PFSK-1 (cell line): ENCODE data around the gene MYH14.

Experiments used
- FOXP2 ChIP-seq: optimal IDR thresholded peaks from 2 replicates; pipeline ENCODE3; 2011; ENCODE audit warnings: borderline replicate concordance, control low read depth, inconsistent platforms; ENCODE audit not compliant: insufficient read depth; ENCODE audit errors: extremely low read length, extremely low read depth
- POLR2AphosphoS5 ChIP-seq: IDR thresholded peaks from 2 replicates; pipeline ENCODE4 v1.6.1; 2012; ENCODE audit warnings: low read depth, mild to moderate bottlenecking, control low read depth, low read length, moderate library complexity
- REST ChIP-seq, 2 experiments: IDR thresholded peaks; 2 replicates each; pipeline versions ENCODE4 v1.6.1 to v1.8.0; 2011 to 2012; ENCODE audit warnings: low read depth in 2 of 2, low read length in 2 of 2, control low read depth in 1 of 2, inconsistent platforms in 1 of 2, mild to moderate bottlenecking in 1 of 2, moderate library complexity in 1 of 2; ENCODE audit not compliant: insufficient read depth in 1 of 2
- SIN3A ChIP-seq: IDR thresholded peaks from 2 replicates; pipeline ENCODE4 v1.6.1; 2012; ENCODE audit warnings: mild to moderate bottlenecking, low read length, moderate library complexity, borderline replicate concordance; ENCODE audit not compliant: insufficient read depth
- TAF1 ChIP-seq: IDR thresholded peaks from 2 replicates; pipeline ENCODE4 v1.6.1; 2012; ENCODE audit warnings: low read length, control low read depth, borderline replicate concordance; ENCODE audit not compliant: insufficient read depth

The MYH14 gene

GRCh38 chr19:50290775-50291174, 87.4 kb downstream of the MYH14 start:
- no peak for TF ChIP-seq TAF1
- TF ChIP-seq REST (IDR thresholded peaks at IDR 0.05; ENCODE audit: insufficient read depth in 1 of 2, low read depth in 2 of 2, low read length in 2 of 2): no peak
- TF ChIP-seq POLR2AphosphoS5: no peak
- TF ChIP-seq FOXP2: no peak
- TF ChIP-seq SIN3A: no peak

- no peak for TF ChIP-seq POLR2AphosphoS5
- no peak for TF ChIP-seq TAF1
- no peak for TF ChIP-seq FOXP2
- no peak for TF ChIP-seq REST (IDR thresholded peaks at IDR 0.05; ENCODE audit: insufficient read depth in 1 of 2, low read depth in 2 of 2, low read length in 2 of 2)
- no peak for TF ChIP-seq SIN3A
These were observed 88.9 kb downstream of the MYH14 start for GRCh38 chr19:50292216-50292827.

GRCh38 chr19:50293263-50294004, 90.0 kb downstream of the MYH14 start:
- TF ChIP-seq POLR2AphosphoS5: no peak

- TF ChIP-seq FOXP2: no peak
- no peak for TF ChIP-seq TAF1
- no peak for TF ChIP-seq REST (IDR thresholded peaks at IDR 0.05; ENCODE audit: insufficient read depth in 1 of 2, low read depth in 2 of 2, low read length in 2 of 2)
- no peak for TF ChIP-seq POLR2AphosphoS5
- no peak for TF ChIP-seq SIN3A
These were observed 96.6 kb downstream of the MYH14 start for GRCh38 chr19:50300051-50300450.

GRCh38 chr19:50300814-50301606, 97.6 kb downstream of the MYH14 start:
- TF ChIP-seq POLR2AphosphoS5 (no peak), FOXP2 (no peak), SIN3A (no peak), TAF1 (no peak), REST (IDR thresholded peaks at IDR 0.05; ENCODE audit: insufficient read depth in 1 of 2, low read depth in 2 of 2, low read length in 2 of 2) (no peak)
